SH-SY5Y (cell line): ENCODE measurements around the gene OPCML.

ENCODE experiments used
- GATA2 ChIP-seq: IDR thresholded peaks from 2 replicates; pipeline ENCODE4 v1.6.1; 2011; ENCODE audit warnings: mild to moderate bottlenecking, low read depth, low read length
- GATA3 ChIP-seq: IDR thresholded peaks from 2 replicates; pipeline ENCODE4 v1.6.1; 2011; ENCODE audit warnings: low read depth, mild to moderate bottlenecking, low read length, moderate library complexity

GRCh38 chr11:133156986-133157745, 375.1 kb downstream of the OPCML start:
- TF ChIP-seq GATA2 = no peak
- TF ChIP-seq GATA3 = no peak
